HG03159 (cell line): ENCODE data around the gene PPIP5K2.

Experiments
- ATAC-seq: cut with Tn5 transposase; IDR thresholded peaks from one replicate; pipeline ENCODE4 v1.9.1; 2021; ENCODE audit warnings: mild to moderate bottlenecking, moderate library complexity; ENCODE audit not compliant: unreplicated experiment

The PPIP5K2 gene

DNA sequence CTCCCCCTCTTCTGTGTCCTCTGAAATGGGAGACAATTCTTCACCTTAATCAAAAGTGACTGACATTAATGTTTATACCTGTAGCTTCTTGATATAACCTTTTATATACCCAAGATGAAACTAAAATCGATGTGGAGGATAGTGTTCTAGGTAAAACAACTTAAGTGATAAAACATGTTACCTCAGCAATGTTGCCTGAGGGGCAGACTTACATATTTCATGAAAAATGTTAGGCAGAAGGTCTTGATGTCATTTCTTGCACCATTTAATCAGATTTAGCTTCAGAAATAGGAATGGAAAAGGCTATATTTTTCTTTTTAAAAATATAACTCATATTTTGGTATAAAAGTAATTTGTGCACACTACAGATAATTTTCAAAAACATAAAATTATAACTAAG is 115.8 kb downstream of the PPIP5K2 start:
- ATAC-seq = no peak

DNA sequence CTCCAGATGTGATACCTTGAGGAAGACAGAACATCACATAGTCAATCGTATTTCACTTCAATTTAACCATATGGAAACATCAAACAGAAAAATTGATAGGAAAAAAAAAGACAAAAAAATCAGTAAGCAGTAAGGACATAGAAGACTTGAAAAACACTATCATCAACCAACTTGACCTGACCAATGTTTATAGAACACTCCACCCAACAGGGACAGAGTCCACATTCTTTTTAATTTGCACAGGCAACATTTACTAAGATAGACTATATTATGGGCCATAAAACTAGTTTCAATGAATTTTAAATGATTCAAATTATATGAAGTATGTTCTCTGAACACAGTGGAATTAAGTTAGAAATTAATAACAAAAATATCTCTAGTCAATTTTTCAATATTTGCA is 117.7 kb downstream of the PPIP5K2 start:
- no peak for ATAC-seq

DNA sequence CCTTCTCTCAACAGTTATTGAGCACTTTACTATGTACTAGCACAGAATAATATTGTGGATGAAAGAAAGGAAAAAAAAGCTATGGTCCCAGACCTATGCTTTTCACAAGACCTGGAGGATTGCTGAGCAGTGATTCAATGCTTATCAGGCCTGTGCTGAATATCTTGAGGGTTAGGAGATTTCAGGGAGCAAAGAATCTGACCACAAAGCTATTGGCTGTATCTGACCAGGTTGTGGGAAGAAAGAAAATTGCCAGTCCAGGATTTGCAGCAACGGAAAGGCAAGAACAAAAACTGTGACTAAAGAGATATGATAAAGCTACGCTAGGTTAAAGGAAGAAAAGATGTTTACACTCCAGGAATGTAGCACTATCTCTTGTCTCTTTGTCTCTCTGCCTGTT is 123.6 kb downstream of the PPIP5K2 start:
- ATAC-seq = no peak

DNA sequence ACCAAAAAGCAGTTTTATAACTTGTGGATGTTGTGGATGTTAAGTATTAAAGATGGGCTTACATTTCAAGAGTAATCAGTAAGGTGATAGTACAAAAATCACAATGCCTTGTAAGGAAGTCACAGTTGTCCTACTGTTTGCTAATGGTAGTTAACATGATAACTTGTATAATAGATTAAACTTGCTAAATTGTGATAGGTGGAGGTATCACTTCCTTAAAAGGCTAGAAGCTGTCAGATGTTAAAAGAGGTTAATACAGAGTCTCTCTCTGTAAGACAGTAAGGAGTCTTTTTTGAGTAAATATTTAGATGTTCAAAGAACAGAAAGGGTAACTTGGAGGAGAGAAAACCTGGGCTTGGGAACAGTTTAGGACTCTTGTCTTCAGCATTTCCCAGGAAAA is 124.3 kb downstream of the PPIP5K2 start:
- ATAC-seq = peak; percentile 70

DNA sequence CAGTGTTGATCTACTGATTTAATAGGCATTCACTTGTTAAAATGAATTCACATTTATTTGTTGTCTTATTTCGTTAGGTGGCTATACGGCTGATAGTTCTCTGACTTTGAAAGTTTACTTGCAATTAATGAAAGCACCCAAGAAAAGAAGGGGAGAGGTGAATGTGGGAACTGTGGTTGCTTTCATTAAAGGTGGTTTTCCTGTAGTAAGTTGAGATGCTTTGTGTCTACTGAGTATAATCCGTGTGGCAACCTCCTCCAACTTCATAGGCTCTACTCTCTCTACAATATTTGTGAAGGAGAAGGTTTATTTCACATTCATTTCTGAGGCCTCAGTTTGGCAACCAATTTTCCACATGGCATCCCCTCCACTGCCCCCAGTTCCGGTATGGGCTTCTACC is 125.7 kb downstream of the PPIP5K2 start:
- ATAC-seq = no peak

DNA sequence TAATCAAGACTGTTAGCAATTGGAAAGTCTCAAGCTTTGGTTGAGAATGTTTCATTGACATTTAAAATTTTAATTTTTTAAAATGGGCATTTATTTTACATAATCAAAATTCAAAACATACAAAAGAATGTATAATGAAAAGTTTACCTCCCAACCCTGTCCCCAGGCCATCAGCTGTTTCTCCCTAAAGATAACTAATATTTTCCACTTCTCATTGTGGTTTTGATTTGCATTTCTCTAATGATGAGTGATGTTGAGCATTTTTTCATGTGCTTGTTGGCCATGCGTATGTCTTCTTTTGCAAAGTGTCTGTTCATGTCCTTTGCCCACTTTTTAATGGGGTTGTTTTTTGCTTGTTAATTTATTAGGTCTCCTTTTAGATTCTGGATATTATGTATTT is 127.0 kb downstream of the PPIP5K2 start:
- no peak for ATAC-seq

DNA sequence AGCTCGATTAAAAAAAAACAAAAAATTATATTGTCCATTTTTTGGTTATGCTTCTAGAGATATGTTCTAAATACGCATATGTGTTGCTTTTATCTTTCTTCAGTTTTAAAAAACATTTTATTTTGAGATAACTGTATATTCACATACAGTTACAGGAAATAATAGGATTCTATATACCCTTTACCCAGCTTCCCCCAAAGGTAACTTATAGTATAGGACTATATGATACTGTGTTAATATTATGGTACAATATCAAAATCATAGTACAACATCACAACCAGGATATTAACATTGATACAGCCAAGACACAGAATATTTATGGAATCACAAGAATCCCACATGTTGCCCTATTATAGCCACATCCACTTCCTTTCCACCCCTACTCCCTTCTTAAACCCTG is 129.0 kb downstream of the PPIP5K2 start:
- ATAC-seq = no peak

DNA sequence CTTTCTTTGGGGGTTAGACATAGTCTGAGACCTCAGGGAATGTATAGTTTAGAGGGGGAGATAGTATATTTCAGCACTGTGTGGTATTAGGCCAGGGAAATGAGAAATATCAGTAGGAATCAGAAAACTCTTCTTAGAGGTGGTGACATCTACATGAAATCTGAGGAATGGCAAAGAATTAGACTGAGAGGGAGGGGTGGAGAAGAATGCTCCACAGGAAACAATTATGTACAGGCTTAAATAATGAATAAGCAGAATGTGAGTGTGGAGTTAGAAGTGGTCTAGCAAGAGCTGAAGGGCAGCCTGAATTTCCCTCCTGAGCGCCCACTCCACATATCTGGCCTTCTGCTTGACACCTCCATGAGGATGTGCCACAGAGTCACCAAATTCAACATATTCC is 134.8 kb downstream of the PPIP5K2 start:
- no peak for ATAC-seq

DNA sequence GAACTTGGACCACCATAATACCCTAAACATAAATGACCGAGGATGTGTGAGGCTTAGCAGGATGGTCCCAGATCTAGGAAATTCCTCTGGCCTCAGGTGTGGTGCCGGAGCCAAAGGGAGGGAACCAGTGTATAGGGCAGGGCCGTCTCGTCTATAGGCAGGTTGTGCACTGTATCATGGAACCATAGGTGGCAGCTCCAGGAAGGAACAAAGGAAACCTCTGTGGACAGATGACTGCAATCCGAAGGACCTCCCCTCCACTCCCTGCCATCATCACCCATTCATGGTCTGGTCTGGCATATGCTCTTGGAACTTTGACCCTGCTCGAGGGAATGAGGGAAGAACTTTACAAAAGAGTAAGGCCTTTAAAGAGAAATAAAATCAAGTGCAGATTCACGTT is 135.6 kb downstream of the PPIP5K2 start:
- no peak for ATAC-seq

DNA sequence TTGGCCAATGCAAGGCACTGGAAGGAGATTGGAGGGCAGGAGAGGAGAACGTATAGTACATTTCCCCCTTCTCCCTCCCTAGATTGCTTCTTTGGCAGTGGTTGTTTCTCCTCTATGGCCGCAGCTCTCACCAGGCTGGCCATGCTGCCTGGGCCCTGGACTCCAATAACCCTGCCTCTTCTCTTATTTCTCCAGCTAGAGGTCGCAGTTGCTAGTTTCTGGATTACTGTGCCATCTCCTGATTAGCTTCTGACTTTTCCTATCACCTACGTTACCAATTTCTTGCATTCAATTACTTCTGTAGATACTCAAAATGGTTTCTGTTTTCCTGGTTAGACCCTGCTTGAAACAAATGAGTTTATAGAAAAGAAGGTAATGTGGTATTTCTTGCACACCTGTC is 136.1 kb downstream of the PPIP5K2 start:
- ATAC-seq = no peak

DNA sequence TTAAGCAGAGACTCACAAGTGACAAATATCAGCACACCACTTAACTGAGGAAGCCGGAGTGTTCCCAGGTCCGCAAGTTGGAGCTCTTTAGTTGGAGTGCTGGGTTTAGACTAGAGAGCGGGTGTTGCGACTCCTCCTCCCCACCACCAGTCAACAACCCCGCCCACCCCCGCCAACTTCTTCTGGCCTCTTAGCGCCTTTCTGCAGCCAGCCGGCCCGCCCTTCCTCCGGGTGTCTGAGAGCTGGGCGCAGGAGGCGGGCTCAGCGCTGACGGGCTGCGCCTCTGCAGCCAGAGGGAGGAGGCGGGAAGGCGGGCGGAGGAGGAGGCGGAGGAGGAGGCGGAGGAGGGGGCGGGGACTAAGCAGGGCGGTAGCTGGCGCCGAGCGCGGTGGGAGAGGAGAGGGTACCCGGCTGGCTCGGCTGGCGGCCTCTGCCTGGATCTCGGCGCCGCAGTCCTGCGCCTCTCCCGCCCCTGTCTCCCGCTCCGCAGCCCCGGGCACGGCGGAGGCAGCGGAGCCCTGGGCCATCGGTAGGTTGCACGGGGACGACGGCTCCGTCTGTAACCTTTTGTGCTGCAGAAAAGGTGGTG is 138.4 kb downstream of the PPIP5K2 start, which contains the start of gene MACIR:
Gene MACIR (plus strand): TSS at position 396 of the 589 bp plus-strand sequence. CDS start 17,157 bp downstream, outside the sequence.
- ATAC-seq = peak; percentile 79

DNA sequence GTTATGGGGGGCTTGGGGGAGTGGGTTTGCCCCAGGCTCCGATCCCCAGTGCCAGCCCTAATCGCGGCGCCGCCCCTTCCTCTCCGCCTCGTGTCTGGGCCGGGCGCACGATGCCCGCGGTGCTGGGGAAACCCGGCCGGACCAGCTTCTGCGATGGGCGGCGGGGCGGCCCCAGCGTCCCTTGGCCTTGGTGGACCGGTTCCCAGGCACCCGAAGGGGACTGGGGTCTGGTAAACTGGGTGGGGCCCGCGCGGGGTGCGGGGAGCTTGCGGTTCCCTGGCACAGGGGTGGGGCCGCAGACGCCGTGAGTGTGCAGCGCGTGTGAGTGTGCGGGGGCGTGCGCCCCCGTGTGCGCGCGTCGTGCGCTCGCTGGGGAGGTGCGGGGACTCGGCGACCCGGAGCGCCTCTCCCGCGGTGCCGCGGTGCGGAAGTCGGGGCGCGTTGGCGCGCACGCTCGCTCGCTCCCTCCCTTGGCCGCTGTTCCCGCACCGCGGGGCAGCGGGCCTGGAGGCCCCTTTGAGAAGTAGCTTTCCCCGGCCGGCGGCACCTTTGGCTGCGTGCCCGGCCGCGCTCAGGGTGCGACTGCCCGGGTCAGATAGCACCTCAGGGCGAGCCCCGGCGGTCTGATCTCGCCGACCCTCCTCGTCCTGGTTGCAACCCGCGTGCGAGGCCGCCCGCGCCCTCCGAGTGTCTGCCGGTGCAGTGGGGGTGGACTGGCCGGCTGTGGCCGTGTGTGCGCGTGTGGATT is 139.0 kb downstream of the PPIP5K2 start:
- peak; percentile 36 for ATAC-seq

DNA sequence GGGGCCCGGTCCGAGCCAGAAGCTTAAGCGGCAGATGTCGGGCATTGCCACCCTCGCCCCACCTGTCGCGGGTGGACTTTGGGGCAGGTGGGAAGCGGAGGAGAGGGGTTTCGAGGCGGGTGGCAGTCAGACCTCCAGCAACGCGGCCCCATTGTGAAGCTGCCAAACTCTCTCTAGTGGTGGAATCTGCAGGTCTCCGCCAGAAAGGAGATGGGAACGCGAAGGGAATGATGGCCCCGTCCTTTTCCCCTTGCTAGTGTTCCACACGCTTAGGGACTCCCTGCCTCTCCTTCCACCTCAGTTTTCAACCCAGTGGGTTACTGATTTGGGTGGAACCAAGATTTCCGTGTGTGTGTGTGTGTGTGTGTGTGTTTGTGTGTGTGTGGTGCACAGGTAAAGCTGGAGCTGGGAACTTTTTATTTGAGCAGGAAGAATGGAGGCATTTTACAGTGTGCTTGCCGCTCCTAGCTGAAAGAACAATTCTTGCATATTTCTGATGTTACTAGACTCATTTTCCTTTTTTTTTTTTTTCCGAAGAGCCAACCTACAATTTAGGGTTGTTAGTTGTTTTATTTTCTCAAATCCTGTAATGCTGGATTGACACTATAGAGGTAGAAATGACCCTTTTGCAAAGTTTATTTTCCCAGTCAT is 139.7 kb downstream of the PPIP5K2 start:
- no peak for ATAC-seq

DNA sequence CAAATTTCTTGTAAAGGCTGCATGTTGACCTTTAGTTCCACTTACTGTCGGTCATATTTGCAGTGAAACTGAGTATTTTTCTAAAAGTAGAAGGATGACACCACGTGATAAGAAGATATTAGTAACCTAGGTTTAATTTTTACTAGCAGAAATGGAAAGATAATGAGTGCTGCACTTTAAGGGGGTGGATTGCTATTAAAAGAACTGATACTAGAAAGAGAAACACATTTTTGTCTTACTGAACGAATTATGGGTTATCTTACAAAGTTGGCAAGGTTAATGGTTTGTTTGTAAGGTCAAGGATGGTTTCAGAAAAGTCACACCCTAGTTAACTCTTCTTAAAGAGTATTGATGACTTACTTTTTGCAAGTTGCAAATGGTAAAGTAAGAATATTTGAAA is 140.8 kb downstream of the PPIP5K2 start:
- ATAC-seq = peak; percentile 42
